ENCODE results near the gene CHN1.

CHN1 gene

DNA sequence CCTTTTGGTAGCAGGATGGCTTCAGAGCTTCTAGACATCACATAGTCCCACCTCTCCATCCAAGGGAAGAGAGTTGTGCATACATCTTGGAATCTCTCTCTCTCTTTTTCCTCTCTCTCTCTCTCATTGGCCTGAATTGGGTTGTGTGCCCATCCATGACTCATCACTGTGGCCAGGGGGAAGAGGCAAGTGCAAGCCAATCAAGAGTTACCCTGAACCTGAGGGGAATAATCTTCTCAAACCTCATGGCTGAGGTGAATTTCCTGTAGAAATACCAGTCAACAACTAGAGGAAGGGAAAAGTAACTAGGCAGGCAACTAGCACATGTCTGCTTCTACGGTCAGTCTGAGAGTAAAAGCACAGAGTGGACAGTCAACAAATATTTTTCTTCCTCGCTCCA, 7.3 kb upstream of the CHN1 start:
- no peak overlapping the region for H3K27ac ChIP-seq (ENCODE audit: low read depth, low read length)
- H3K36me3 ChIP-seq (ENCODE audit: control insufficient read depth in 5 of 5, insufficient read depth in 5 of 5, low read length in 5 of 5), result no peaks in the 10 kb centered on the region
- H3K9me3 ChIP-seq (ENCODE audit: control insufficient read depth in 5 of 5, low read length in 5 of 5), result no peaks in the 10 kb centered on the region
- H3K9ac ChIP-seq (ENCODE audit: low read length in 5 of 5), result no peak overlapping the region
- no peak overlapping the region for H3K4me3 ChIP-seq (ENCODE audit: low read depth in 1 of 5, low read length in 5 of 5)
- H3K27me3 ChIP-seq (ENCODE audit: control insufficient read depth in 5 of 5, insufficient read depth in 4 of 5, low read length in 5 of 5), result peaks cover 0 to 4% (median 0%) of the 10 kb centered on the region in 5 donors
- H3K4me1 ChIP-seq (ENCODE audit: control insufficient read depth in 5 of 5, insufficient read depth in 5 of 5, low read length in 5 of 5), result peaks cover 0 to 12% (median 0%) of the 10 kb centered on the region in 5 donors

DNA sequence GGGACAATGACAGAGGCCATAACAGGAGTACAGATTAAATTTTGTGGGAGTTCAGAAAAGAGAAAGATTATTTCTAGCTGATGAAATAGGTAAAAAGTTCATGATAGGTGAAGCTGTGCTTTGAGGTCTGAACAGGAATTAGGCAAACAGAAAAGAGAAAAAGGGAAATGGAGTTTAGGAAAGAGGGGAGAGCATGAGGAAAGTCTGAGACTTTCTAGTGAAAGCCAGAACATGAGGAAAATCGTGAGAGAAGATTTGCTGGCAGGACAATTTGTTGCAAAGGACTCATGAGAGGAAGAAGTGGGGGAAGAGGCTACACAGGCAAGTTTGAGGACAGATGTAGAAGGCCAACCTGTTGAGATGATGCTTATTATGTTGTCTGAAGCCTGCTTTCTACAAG, 6.3 kb upstream of the CHN1 start:
- Histone ChIP-seq H3K4me1 (ENCODE audit: control insufficient read depth in 5 of 5, insufficient read depth in 5 of 5, low read length in 5 of 5) (peaks cover 0 to 13% (median 0%) of the 10 kb centered on the region in 5 donors), H3K36me3 (ENCODE audit: control insufficient read depth in 5 of 5, insufficient read depth in 5 of 5, low read length in 5 of 5) (no peaks in the 10 kb centered on the region), H3K4me3 (ENCODE audit: low read depth in 1 of 5, low read length in 5 of 5) (no peak overlapping the region)

DNA sequence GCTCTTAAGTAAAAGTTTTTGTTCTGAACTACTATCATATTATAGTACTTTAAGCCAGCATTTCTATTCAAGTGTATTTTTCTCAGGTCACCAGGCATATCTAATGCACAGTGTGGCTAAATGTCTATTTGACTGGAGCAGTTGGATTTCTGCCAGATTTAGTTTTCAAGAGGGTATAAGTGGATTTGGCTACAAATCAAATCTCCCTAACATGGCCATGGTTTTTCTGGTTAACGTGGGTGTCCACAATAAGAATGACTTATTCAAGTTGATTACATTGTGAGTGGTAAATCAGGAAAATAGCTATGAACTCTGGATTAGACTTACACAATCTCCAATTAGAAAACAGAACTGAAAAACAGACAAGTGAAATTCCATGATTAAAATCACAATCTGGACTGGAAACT, 5.7 kb upstream of the CHN1 start:
- Histone ChIP-seq H3K4me3 (ENCODE audit: low read depth in 1 of 5, low read length in 5 of 5) (no peak overlapping the region), H3K27me3 (ENCODE audit: control insufficient read depth in 5 of 5, insufficient read depth in 4 of 5, low read length in 5 of 5) (peaks cover 0 to 10% (median 0%) of the 10 kb centered on the region in 5 donors), H3K4me1 (ENCODE audit: control insufficient read depth in 5 of 5, insufficient read depth in 5 of 5, low read length in 5 of 5) (peaks cover 0 to 13% (median 0%) of the 10 kb centered on the region in 5 donors), H3K27ac (ENCODE audit: low read depth, low read length) (no peak overlapping the region), H3K9me3 (ENCODE audit: control insufficient read depth in 5 of 5, low read length in 5 of 5) (no peaks in the 10 kb centered on the region), H3K36me3 (ENCODE audit: control insufficient read depth in 5 of 5, insufficient read depth in 5 of 5, low read length in 5 of 5) (no peaks in the 10 kb centered on the region), H3K9ac (ENCODE audit: low read length in 5 of 5) (no peak overlapping the region)

More for the DNA sequence above, 6.3 kb upstream of the CHN1 start:
- H3K27me3 ChIP-seq (ENCODE audit: control insufficient read depth in 5 of 5, insufficient read depth in 4 of 5, low read length in 5 of 5), result peaks cover 0 to 7% (median 0%) of the 10 kb centered on the region in 5 donors
- H3K27ac ChIP-seq (ENCODE audit: low read depth, low read length), result no peak overlapping the region
- no peak overlapping the region for H3K9ac ChIP-seq (ENCODE audit: low read length in 5 of 5)
- H3K9me3 ChIP-seq (ENCODE audit: control insufficient read depth in 5 of 5, low read length in 5 of 5), result no peaks in the 10 kb centered on the region

DNA sequence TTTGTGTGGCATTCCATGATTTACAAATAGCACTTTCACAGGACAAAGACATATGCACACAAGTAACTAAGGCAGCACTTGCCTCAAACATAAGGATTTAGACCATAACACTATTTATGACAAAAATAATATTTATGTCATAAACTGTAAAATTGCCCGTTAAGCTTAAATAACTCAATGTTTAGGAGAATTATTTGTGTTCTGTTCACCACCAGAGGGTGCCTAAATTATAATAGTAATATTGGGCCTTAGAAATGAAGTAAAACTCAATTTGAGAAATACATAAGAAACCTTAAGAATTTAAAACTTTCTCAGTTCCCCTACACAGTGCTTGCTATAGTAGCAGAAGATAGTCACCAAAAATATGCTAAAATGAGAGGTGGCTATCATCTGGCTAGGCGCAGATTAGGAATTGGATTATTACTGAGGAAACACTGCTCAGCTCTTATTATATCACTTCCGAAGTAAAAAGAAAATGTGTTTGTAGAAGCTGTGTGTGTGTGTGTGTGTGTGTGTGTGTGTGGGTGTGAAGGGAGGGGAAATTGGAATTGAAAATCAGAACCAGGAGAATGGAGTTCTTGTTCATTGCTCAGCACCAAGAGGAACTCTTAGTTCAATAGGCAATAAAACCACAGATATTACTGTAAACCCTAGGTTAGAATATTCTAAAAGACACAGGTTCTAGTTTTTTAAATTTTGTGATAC, 4.9 kb upstream of the CHN1 start:
- H3K4me1 ChIP-seq (ENCODE audit: control insufficient read depth in 5 of 5, insufficient read depth in 5 of 5, low read length in 5 of 5), result peaks cover 0 to 12% (median 6%) of the 10 kb centered on the region in 5 donors
- no peak overlapping the region for H3K27ac ChIP-seq (ENCODE audit: low read depth, low read length)
- no peak overlapping the region for H3K4me3 ChIP-seq (ENCODE audit: low read depth in 1 of 5, low read length in 5 of 5)
- no peaks in the 10 kb centered on the region for H3K9me3 ChIP-seq (ENCODE audit: control insufficient read depth in 5 of 5, low read length in 5 of 5)
- H3K9ac ChIP-seq (ENCODE audit: low read length in 5 of 5), result no peak overlapping the region
- no peaks in the 10 kb centered on the region for H3K36me3 ChIP-seq (ENCODE audit: control insufficient read depth in 5 of 5, insufficient read depth in 5 of 5, low read length in 5 of 5)
- peaks cover 0 to 10% (median 0%) of the 10 kb centered on the region in 5 donors for H3K27me3 ChIP-seq (ENCODE audit: control insufficient read depth in 5 of 5, insufficient read depth in 4 of 5, low read length in 5 of 5)

DNA sequence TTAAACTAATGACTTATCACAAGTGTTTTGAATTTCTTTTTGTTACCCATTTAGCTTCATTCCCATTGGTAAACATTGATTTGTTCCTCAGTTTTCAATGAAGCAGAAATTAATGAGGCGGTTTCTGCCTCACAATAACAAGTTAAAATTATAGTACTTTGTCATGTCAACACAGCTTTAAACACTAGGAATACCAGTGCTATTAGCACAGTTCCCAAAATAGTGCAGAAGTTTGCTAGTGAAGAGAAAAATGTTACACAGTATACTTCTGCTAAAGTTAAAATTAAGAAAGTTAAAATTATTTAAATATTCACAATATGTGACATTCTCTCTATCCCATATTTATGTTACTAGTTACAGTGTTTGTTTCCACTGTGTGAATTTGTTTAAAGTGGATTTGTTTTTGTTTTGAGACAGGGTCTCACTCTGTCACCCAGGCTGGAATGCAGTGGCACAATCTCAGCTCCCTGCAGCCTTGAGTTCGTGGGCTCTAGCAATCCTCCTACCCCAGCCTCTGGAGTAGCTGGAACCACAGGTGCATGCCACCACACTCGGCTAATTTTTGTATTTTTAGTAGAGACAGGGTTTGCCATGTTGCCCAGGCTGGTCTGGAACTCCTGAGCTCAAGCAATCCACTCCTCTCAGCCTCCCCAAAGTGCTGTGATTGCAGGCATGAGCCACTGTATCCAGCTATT, 3.8 kb upstream of the CHN1 start:
- no peak overlapping the region for H3K27ac ChIP-seq (ENCODE audit: low read depth, low read length)

DNA sequence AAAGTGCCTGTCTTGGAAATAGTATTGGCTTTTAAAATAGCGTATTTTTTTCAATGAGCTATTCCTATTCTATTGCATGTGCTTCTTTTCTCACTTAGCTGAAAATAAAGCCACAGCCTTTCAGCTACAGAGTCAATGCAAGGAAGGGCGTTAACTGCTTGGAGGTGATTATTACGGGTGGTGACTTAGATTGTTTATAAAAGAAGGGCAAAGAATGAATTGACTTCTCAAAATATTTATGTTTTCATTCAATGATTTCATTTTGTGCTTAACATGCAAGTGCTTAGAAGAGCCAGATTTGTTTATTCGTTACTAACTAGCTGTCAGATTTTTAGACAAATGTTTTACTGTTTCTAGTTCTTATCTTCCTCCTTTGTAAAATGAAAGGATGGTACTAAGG, 2.8 kb upstream of the CHN1 start:
- Histone ChIP-seq H3K9ac (ENCODE audit: low read length in 5 of 5) (no peak overlapping the region), H3K4me1 (ENCODE audit: control insufficient read depth in 5 of 5, insufficient read depth in 5 of 5, low read length in 5 of 5) (peaks cover 0 to 18% (median 14%) of the 10 kb centered on the region in 5 donors), H3K27ac (ENCODE audit: low read depth, low read length) (no peak overlapping the region)

More for the DNA sequence above, 3.8 kb upstream of the CHN1 start:
- Histone ChIP-seq H3K9me3 (ENCODE audit: control insufficient read depth in 5 of 5, low read length in 5 of 5) (no peaks in the 10 kb centered on the region), H3K27me3 (ENCODE audit: control insufficient read depth in 5 of 5, insufficient read depth in 4 of 5, low read length in 5 of 5) (peaks cover 0 to 12% (median 0%) of the 10 kb centered on the region in 5 donors), H3K9ac (ENCODE audit: low read length in 5 of 5) (no peak overlapping the region), H3K4me1 (ENCODE audit: control insufficient read depth in 5 of 5, insufficient read depth in 5 of 5, low read length in 5 of 5) (peaks cover 0 to 18% (median 14%) of the 10 kb centered on the region in 5 donors), H3K36me3 (ENCODE audit: control insufficient read depth in 5 of 5, insufficient read depth in 5 of 5, low read length in 5 of 5) (no peaks in the 10 kb centered on the region), H3K4me3 (ENCODE audit: low read depth in 1 of 5, low read length in 5 of 5) (no peak overlapping the region)

DNA sequence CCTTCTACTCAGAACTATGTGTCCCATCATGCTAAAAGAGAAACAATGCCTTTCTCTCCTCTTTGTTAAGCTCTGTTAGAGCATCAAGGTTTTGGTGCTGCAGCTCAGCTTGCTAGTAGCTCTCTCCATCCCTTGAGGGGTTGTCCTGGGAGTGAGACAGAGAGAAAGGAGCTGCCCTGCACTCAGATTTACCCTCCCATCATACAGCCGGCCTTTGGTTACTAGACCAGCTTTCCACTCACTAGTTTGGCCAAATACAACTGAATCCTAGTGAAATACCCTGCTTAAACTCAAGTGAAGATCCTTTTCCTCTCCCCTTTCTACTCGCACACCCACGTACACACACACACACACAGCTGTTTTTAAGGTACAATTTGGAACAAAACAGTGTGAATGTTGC, 2.3 kb upstream of the CHN1 start:
- H3K27ac ChIP-seq (ENCODE audit: low read depth, low read length), result no peak overlapping the region
- no peak overlapping the region for H3K9ac ChIP-seq (ENCODE audit: low read length in 5 of 5)
- peaks cover 0 to 18% (median 14%) of the 10 kb centered on the region in 5 donors for H3K4me1 ChIP-seq (ENCODE audit: control insufficient read depth in 5 of 5, insufficient read depth in 5 of 5, low read length in 5 of 5)
- H3K27me3 ChIP-seq (ENCODE audit: control insufficient read depth in 5 of 5, insufficient read depth in 4 of 5, low read length in 5 of 5), result peaks cover 0 to 12% (median 0%) of the 10 kb centered on the region in 5 donors
- no peaks in the 10 kb centered on the region for H3K36me3 ChIP-seq (ENCODE audit: control insufficient read depth in 5 of 5, insufficient read depth in 5 of 5, low read length in 5 of 5)
- H3K9me3 ChIP-seq (ENCODE audit: control insufficient read depth in 5 of 5, low read length in 5 of 5), result no peaks in the 10 kb centered on the region
- H3K4me3 ChIP-seq (ENCODE audit: low read depth in 1 of 5, low read length in 5 of 5), result no peak overlapping the region

More for the DNA sequence above, 2.8 kb upstream of the CHN1 start:
- H3K27me3 ChIP-seq (ENCODE audit: control insufficient read depth in 5 of 5, insufficient read depth in 4 of 5, low read length in 5 of 5), result peaks cover 0 to 12% (median 0%) of the 10 kb centered on the region in 5 donors
- no peaks in the 10 kb centered on the region for H3K36me3 ChIP-seq (ENCODE audit: control insufficient read depth in 5 of 5, insufficient read depth in 5 of 5, low read length in 5 of 5)
- H3K9me3 ChIP-seq (ENCODE audit: control insufficient read depth in 5 of 5, low read length in 5 of 5), result no peaks in the 10 kb centered on the region
- no peak overlapping the region for H3K4me3 ChIP-seq (ENCODE audit: low read depth in 1 of 5, low read length in 5 of 5)

DNA sequence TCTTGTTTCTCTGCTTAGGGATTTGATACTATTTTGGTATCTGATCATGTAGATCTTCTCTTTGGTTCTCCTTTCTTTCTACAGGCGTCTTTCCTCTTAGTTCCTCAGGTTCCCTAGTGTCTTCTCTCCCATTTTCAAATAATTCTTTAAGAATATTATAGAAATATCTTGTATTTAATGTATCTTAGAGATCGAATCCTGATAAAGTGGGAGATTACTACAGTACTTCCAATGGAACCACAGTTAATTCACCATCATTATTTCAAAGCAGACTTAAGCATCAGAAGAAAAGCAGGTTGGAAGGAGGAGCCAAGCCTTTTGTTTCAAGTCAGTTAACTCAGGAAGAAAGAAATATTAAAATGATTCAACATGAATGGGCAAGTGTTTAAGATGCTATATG, 1.1 kb upstream of the CHN1 start:
- no peak overlapping the region for H3K4me3 ChIP-seq (ENCODE audit: low read depth in 1 of 5, low read length in 5 of 5)
- no peak overlapping the region for H3K27ac ChIP-seq (ENCODE audit: low read depth, low read length)
- no peaks in the 10 kb centered on the region for H3K9me3 ChIP-seq (ENCODE audit: control insufficient read depth in 5 of 5, low read length in 5 of 5)
- H3K36me3 ChIP-seq (ENCODE audit: control insufficient read depth in 5 of 5, insufficient read depth in 5 of 5, low read length in 5 of 5), result no peaks in the 10 kb centered on the region
- peaks cover 0 to 18% (median 14%) of the 10 kb centered on the region in 5 donors for H3K4me1 ChIP-seq (ENCODE audit: control insufficient read depth in 5 of 5, insufficient read depth in 5 of 5, low read length in 5 of 5)
- H3K27me3 ChIP-seq (ENCODE audit: control insufficient read depth in 5 of 5, insufficient read depth in 4 of 5, low read length in 5 of 5), result peaks cover 0 to 18% (median 0%) of the 10 kb centered on the region in 5 donors
- H3K9ac ChIP-seq (ENCODE audit: low read length in 5 of 5), result no peak overlapping the region

DNA sequence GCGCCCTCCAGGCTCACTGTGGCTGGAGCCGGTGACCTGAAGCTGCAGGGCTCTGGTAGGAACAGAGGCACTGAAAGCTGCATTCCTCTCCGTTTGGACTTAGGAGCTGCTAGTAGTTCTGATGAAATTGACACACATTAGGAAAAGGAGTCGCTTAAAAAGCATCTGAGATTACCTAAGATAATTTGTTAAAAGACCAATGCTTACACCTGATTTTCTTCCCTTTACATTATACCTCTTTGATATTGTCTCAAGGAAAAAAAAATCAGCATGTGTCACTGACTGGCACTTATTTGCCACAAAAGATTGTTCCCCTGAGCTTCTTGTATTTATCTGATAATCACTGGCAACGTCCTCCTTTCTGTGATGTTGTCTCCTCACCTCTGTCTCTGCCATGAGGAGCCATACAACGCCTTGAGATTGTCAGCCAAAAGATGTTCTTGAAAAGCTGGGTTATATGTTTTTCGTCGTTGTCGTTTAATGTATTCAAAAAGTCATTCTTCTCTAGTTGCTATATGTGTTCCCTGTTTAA, 618 bp upstream of the CHN1 start:
- Histone ChIP-seq H3K9ac (ENCODE audit: low read length in 5 of 5) (peak overlapping the region in 2 of 5 donors; percentile 51 to 52), H3K9me3 (ENCODE audit: control insufficient read depth in 5 of 5, low read length in 5 of 5) (no peaks in the 10 kb centered on the region), H3K4me1 (ENCODE audit: control insufficient read depth in 5 of 5, insufficient read depth in 5 of 5, low read length in 5 of 5) (peaks cover 0 to 18% (median 14%) of the 10 kb centered on the region in 5 donors), H3K27me3 (ENCODE audit: control insufficient read depth in 5 of 5, insufficient read depth in 4 of 5, low read length in 5 of 5) (peaks cover 0 to 18% (median 0%) of the 10 kb centered on the region in 5 donors), H3K27ac (ENCODE audit: low read depth, low read length) (peak overlapping the region; percentile 66), H3K36me3 (ENCODE audit: control insufficient read depth in 5 of 5, insufficient read depth in 5 of 5, low read length in 5 of 5) (no peaks in the 10 kb centered on the region), H3K4me3 (ENCODE audit: low read depth in 1 of 5, low read length in 5 of 5) (peak overlapping the region; percentile 67 to 88 (median 76))

DNA sequence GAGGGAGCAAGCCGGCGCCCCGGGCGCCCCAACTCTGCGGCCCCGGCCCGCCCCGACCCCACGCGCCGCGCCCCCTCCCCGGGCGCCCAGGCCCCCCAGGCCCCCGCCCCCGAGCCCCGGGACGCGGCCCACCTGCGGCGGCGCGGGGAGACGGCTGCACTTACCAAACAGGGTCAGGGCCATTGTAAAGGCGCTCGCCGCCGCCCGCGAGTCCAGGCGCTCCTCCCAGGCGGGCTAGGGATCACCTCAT, 526 bp downstream of the CHN1 start:
- Histone ChIP-seq H3K9ac (ENCODE audit: low read length in 5 of 5) (no peak overlapping the region), H3K4me1 (ENCODE audit: control insufficient read depth in 5 of 5, insufficient read depth in 5 of 5, low read length in 5 of 5) (peaks cover 0 to 18% (median 14%) of the 10 kb centered on the region in 5 donors), H3K27ac (ENCODE audit: low read depth, low read length) (peak overlapping the region; percentile 66), H3K27me3 (ENCODE audit: control insufficient read depth in 5 of 5, insufficient read depth in 4 of 5, low read length in 5 of 5) (peaks cover 0 to 18% (median 0%) of the 10 kb centered on the region in 5 donors), H3K4me3 (ENCODE audit: low read depth in 1 of 5, low read length in 5 of 5) (peak overlapping the region in 4 of 5 donors; percentile 72 to 88 (median 78)), H3K9me3 (ENCODE audit: control insufficient read depth in 5 of 5, low read length in 5 of 5) (no peaks in the 10 kb centered on the region), H3K36me3 (ENCODE audit: control insufficient read depth in 5 of 5, insufficient read depth in 5 of 5, low read length in 5 of 5) (no peaks in the 10 kb centered on the region)
